ENCODE data around the gene SETMAR.

The SETMAR gene

DNA sequence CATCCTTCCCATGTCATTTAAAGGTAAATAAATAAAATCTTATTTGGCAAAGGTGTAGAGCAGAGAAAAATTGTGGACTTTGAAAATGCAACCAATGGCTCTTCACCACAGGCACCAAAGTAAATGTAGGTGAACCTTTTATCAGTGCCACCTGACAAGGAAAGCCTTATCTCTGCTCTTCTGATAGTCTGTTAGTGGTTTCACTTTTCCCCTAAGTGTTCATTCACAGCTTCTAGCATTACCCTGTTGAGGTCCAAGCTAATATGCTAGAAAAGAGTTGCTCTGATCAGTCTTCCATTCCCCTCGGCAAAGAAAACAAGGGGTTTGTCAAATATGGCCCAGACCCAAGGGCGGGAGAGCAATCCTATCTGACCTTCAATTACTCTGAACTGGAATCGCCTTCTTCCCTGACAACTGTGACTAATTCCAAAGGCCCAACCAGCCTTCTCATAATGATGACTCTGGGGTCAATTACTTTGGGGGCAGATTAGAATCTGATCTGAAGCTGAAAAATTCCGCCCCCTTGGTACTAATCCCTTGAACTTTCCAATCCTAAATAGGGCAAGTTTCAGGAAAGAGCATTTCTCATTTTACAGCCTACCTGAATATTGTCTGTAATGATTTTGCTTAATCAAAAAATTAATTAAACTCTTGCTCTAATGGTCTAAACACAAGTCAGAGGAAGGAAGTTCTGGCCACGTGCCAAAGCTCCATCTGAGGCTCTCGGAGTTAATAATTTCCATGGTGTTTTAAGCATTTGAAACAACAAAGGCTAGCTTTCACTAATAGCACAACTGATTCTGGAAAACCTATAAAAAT lies 52.4 kb downstream of the SETMAR start:
- DNase-seq: no peak

DNA sequence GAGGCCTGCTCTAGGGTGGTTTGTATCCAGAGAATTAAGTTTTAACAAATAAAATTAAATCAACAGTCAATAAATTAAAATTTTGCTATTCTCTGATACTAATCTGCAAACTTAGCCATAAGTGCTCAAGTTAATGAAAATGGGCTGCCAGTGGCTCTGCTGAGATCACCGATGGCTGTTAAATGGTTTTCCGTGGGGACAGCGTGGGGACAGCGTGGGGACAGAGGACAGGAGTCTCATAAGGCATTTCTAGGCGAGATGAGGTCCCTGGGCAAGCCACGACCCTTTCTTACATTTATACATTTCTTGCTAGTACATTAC lies 53.0 kb downstream of the SETMAR start:
- no peak for DNase-seq

- DNase-seq: no peak
Observed at GRCh38 chr3:4356546-4357410, 53.6 kb downstream of the SETMAR start.

DNA sequence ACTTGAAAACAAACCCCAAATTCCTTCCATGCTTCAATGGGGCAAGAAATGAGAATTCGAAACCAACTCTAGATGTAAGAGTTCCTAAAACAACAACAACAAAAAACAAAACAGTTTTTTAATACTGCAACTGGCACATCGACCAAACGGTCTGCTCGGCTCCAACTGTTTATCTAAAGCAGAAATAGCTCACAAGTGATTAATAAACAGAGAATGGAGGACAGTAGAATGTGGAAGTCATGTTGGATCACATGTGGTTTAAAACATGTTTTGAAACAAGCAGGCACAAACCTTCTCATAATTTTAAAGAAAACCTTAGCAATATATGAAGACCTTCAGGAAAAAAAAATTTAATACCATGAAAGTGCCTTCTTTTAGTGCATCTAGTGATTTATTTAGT lies 55.1 kb downstream of the SETMAR start:
- no peak for DNase-seq

DNA sequence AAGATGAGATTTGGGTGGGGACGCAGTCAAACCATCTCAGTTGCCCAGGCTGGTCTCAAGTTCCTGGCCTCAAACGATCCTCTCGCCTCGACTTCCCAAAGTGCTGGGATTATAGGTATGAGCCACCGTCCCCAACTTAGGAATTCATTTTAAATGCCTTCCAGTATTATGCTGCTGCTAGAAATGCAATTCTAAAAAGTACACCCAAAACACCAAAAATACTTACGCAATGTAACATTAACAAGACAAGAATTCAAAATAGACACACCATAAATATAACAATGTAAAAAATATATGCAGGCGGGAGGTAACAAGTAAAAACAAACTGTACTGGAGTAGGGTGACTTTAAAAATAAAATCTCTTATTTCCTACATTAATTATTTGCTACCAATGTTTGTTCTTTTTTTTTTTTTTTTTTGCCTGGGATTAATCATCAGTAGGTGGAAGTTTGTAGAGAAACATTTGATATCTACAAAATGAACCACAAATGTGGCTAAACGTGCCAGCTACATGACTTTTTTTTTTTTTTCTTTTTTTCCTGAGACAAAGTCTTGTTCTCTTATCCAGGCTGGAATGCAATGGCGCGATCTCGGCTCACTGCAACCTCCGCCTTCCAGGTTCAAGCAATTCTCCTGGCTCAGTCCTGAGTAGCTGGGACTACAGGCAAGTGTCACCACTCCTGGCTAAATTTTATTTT lies 56.8 kb downstream of the SETMAR start:
- no peak for DNase-seq

DNA sequence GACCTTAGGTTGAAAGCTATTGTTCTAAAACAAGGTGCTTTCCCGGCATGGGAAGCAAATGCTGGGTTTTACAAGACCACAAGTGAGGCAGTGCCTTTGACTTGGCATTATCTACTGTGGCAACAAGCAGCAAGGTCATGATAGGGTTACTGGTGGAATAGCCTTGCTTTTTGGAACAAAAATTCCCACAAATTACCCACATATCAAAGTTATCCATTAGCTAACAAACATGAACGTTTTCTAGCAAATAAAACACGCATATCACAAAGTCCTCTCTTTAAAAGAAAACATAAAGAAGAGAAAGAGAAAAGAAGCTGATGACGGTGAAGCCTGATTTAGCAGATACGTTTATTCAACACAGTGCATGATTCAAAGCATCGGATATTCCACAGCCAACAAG lies 57.6 kb downstream of the SETMAR start:
- no peak for DNase-seq

- no peak for DNase-seq
Observed at GRCh38 chr3:4362523-4362922, 59.4 kb downstream of the SETMAR start.
